ENCODE data around the gene SLC23A2. TPM values are rescaled to one million over a fixed set of nuclear protein-coding genes. Genes with fewer than 3 reads are reported as not detected.

SLC23A2 gene
- total RNA-seq, 4 donors from 2014 or later: 4.6 to 15.2 (median 7.9) TPM

GRCh38 chr20:4875578-4876067 lies 125.7 kb downstream of the SLC23A2 start:
- TF ChIP-seq CTCF (IDR thresholded peaks at IDR 0.05): no peak
- TF ChIP-seq POLR2A (IDR thresholded peaks at IDR 0.05): no peak
- no peak for DNase-seq (ENCODE audit: low spot score in 2 of 2)
- intact Hi-C loops (cut with DNase I; ENCODE audit: low total_unique reads): no loop called here
- no peak overlapping the region for H3K4me3 ChIP-seq (ENCODE audit: low read depth, poor library complexity, severe bottlenecking)
- WGBS, 2 donors: 78 to 88% methylated on average over 16 of the region's 16 CpGs

- WGBS, 2 donors: 97 to 98% methylated on average over 2 of the region's 2 CpGs
- TF ChIP-seq CTCF (IDR thresholded peaks at IDR 0.05): no peak
- TF ChIP-seq POLR2A (IDR thresholded peaks at IDR 0.05): no peak
- DNase-seq (ENCODE audit: low spot score in 2 of 2): no peak
- H3K4me3 ChIP-seq (ENCODE audit: low read depth, poor library complexity, severe bottlenecking): no peak overlapping the region
- intact Hi-C loops (cut with DNase I; ENCODE audit: low total_unique reads): no loop called here
These were observed 127.9 kb downstream of the SLC23A2 start for GRCh38 chr20:4873396-4873795.

- TF ChIP-seq CTCF (IDR thresholded peaks at IDR 0.05): no peak
- TF ChIP-seq POLR2A (IDR thresholded peaks at IDR 0.05): no peak
- DNase-seq (ENCODE audit: low spot score in 2 of 2): no peak
- intact Hi-C loops (cut with DNase I; ENCODE audit: low total_unique reads): no loop called here
- no peak overlapping the region for H3K4me3 ChIP-seq (ENCODE audit: low read depth, poor library complexity, severe bottlenecking)
- WGBS, 2 donors: 90 to 94% methylated on average over 6 of the region's 6 CpGs
These were observed 129.8 kb downstream of the SLC23A2 start for GRCh38 chr20:4871486-4871885.

- DNase-seq (ENCODE audit: low spot score in 2 of 2): no peak
- intact Hi-C loops (cut with DNase I; ENCODE audit: low total_unique reads): no loop called here
- no peak overlapping the region for H3K4me3 ChIP-seq (ENCODE audit: low read depth, poor library complexity, severe bottlenecking)
- WGBS, 2 donors: 85 to 87% methylated on average over 5 of the region's 5 CpGs
- TF ChIP-seq CTCF (IDR thresholded peaks at IDR 0.05): no peak
- no peak for TF ChIP-seq POLR2A (IDR thresholded peaks at IDR 0.05)
These were observed 130.4 kb downstream of the SLC23A2 start for GRCh38 chr20:4870906-4871305.

GRCh38 chr20:4869290-4870193 lies 131.8 kb downstream of the SLC23A2 start:
- DNase-seq (ENCODE audit: low spot score in 2 of 2): no peak
- intact Hi-C loops (cut with DNase I; ENCODE audit: low total_unique reads): no loop called here
- TF ChIP-seq CTCF (IDR thresholded peaks at IDR 0.05) (no peak), POLR2A (IDR thresholded peaks at IDR 0.05) (no peak)
- WGBS, 2 donors: 89 to 90% methylated on average over 20 of the region's 20 CpGs
- H3K4me3 ChIP-seq (ENCODE audit: low read depth, poor library complexity, severe bottlenecking): no peak overlapping the region
